HFFc6 (cell line): Measurements from ENCODE around the gene GATA6. TPM values are rescaled to one million over a fixed set of nuclear protein-coding genes. Genes with fewer than 3 reads are reported as not detected.

Source experiments
- DNase-seq: peaks from one replicate; pipeline ENCODE4 v3.0.0-alpha.2; 2018
- H3K27ac Mint-ChIP-seq: 2 replicates; pipeline ENCODE4 v1.8.0; 2020; ENCODE audit warnings: mild to moderate bottlenecking, mixed read lengths
- H3K27me3 Mint-ChIP-seq: 2 replicates; pipeline ENCODE4 v1.8.0; 2021; ENCODE audit warnings: mild to moderate bottlenecking, moderate library complexity, mixed read lengths; ENCODE audit not compliant: insufficient read depth
- H3K36me3 Mint-ChIP-seq: 2 replicates; pipeline ENCODE4 v1.8.0; 2021; ENCODE audit warnings: low read depth, mixed read lengths
- H3K4me1 Mint-ChIP-seq: 2 replicates; pipeline ENCODE4 v1.8.0; 2020; ENCODE audit warnings: low read depth, mixed read lengths
- H3K4me3 Mint-ChIP-seq: 2 replicates; pipeline ENCODE4 v1.8.0; 2020; ENCODE audit warnings: mild to moderate bottlenecking, moderate library complexity, mixed read lengths
- H3K9me3 Mint-ChIP-seq: 2 replicates; pipeline ENCODE4 v1.8.0; 2020; ENCODE audit warnings: mild to moderate bottlenecking, mixed read lengths
- total RNA-seq, 6 experiments: library from RNA; stranded (reverse); fragmentation: NEBNext Ultra II Directional; extraction: Animal tissue kit (Norgen Biotek cat#: 25700); gene quantifications; 2 replicates in 1 of 6; 3 replicates in 5 of 6; pipeline ENCODE4 v1.2.3, GENCODE V29; 2021
- TF ChIP-seq, protein P1 (sequence below): fragments of 200-600 bp; sonication (generic); IDR thresholded peaks from 2 replicates; pipeline ENCODE4 v1.5.0; 2021; ENCODE audit warnings: antibody characterized with exemption, mild to moderate bottlenecking

GATA6 gene
- total RNA-seq, 6 experiments from 2014 or later = 0.28 to 1.8 (median 1.5) TPM

DNA sequence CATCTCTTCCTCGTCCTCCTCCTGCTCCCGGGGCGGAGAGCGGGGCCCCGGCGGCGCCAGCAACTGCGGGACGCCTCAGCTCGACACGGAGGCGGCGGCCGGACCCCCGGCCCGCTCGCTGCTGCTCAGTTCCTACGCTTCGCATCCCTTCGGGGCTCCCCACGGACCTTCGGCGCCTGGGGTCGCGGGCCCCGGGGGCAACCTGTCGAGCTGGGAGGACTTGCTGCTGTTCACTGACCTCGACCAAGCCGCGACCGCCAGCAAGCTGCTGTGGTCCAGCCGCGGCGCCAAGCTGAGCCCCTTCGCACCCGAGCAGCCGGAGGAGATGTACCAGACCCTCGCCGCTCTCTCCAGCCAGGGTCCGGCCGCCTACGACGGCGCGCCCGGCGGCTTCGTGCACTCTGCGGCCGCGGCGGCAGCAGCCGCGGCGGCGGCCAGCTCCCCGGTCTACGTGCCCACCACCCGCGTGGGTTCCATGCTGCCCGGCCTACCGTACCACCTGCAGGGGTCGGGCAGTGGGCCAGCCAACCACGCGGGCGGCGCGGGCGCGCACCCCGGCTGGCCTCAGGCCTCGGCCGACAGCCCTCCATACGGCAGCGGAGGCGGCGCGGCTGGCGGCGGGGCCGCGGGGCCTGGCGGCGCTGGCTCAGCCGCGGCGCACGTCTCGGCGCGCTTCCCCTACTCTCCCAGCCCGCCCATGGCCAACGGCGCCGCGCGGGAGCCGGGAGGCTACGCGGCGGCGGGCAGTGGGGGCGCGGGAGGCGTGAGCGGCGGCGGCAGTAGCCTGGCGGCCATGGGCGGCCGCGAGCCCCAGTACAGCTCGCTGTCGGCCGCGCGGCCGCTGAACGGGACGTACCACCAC is 2.1 kb downstream of the GATA6 start:
- TF ChIP-seq, protein P1, sequence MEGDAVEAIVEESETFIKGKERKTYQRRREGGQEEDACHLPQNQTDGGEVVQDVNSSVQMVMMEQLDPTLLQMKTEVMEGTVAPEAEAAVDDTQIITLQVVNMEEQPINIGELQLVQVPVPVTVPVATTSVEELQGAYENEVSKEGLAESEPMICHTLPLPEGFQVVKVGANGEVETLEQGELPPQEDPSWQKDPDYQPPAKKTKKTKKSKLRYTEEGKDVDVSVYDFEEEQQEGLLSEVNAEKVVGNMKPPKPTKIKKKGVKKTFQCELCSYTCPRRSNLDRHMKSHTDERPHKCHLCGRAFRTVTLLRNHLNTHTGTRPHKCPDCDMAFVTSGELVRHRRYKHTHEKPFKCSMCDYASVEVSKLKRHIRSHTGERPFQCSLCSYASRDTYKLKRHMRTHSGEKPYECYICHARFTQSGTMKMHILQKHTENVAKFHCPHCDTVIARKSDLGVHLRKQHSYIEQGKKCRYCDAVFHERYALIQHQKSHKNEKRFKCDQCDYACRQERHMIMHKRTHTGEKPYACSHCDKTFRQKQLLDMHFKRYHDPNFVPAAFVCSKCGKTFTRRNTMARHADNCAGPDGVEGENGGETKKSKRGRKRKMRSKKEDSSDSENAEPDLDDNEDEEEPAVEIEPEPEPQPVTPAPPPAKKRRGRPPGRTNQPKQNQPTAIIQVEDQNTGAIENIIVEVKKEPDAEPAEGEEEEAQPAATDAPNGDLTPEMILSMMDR = no peak
- Mint-ChIP-seq H3K27ac (no peak overlapping the region), H3K9me3 (no peaks in the 10 kb centered on the region), H3K36me3 (no peaks in the 10 kb centered on the region), H3K4me1 (peaks cover 10% of the 10 kb centered on the region; the same call in 1 of the 2 replicates), H3K27me3 (peaks cover 45% of the 10 kb centered on the region), H3K4me3 (peak overlapping the region; percentile 94; the same call in 1 of the 2 replicates)
- no peak for DNase-seq

DNA sequence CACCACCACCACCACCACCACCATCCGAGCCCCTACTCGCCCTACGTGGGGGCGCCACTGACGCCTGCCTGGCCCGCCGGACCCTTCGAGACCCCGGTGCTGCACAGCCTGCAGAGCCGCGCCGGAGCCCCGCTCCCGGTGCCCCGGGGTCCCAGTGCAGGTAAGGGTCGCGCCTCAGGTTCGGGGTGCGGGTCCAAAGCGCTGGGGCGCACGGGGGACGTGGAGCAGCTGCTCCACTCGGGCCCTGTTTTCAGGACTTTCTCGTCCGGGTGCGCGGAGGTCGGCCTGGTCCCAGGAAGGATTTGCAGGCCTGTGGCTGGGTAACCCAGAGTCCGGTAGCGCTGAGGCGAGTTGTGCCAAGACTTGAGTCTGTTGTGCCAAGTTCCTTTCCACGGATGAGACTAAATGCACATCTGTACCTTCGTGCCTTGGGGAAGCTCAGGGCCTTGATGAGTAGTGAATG is 2.8 kb downstream of the GATA6 start:
- H3K36me3 Mint-ChIP-seq = no peaks in the 10 kb centered on the region
- TF ChIP-seq, protein P1 = no peak
- DNase-seq = no peak

GRCh38 chr18:22172594-22173049 is 3.2 kb downstream of the GATA6 start:
- Mint-ChIP-seq H3K36me3 (no peaks in the 10 kb centered on the region), H3K9me3 (no peaks in the 10 kb centered on the region), H3K4me3 (no peak overlapping the region), H3K27me3 (peaks cover 38% of the 10 kb centered on the region), H3K27ac (no peak overlapping the region), H3K4me1 (peaks cover 10% of the 10 kb centered on the region; the same call in 1 of the 2 replicates)
- DNase-seq = no peak
- TF ChIP-seq, protein P1 = no peak

More for the DNA sequence above, 2.8 kb downstream of the GATA6 start:
- no peak overlapping the region for H3K4me3 Mint-ChIP-seq
- peaks cover 42% of the 10 kb centered on the region for H3K27me3 Mint-ChIP-seq
- H3K27ac Mint-ChIP-seq = no peak overlapping the region
- peaks cover 10% of the 10 kb centered on the region; the same call in 1 of the 2 replicates for H3K4me1 Mint-ChIP-seq
- no peaks in the 10 kb centered on the region for H3K9me3 Mint-ChIP-seq

GRCh38 chr18:22173221-22173927 is 4.0 kb downstream of the GATA6 start:
- DNase-seq = no peak
- TF ChIP-seq, protein P1 = no peak
- Mint-ChIP-seq H3K4me1 (peaks cover 10% of the 10 kb centered on the region; the same call in 1 of the 2 replicates), H3K27ac (no peak overlapping the region), H3K9me3 (no peaks in the 10 kb centered on the region), H3K4me3 (no peak overlapping the region), H3K27me3 (peaks cover 31% of the 10 kb centered on the region), H3K36me3 (no peaks in the 10 kb centered on the region)

DNA sequence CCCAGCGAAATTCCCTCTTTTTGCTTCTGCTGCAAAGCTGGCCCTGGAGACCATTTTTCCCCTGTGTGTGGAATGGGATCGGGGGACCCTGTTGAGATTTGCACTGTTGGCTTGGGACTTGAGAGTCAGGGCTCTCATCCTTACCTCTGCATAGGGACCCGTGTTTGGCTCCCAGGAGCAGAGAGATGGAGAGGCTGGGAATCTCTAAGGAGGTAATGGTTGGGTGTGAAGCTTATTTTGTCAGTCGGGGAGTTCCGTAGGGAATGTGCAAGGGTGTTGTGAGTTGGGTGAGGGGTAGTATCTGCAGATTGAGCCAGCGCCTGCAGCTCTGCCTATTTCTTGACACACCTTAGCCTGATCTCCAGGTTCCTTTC is 4.5 kb downstream of the GATA6 start:
- H3K4me1 Mint-ChIP-seq = peaks cover 10% of the 10 kb centered on the region; the same call in 1 of the 2 replicates
- H3K27me3 Mint-ChIP-seq = peaks cover 28% of the 10 kb centered on the region
- no peak overlapping the region for H3K4me3 Mint-ChIP-seq
- no peak overlapping the region for H3K27ac Mint-ChIP-seq
- no peaks in the 10 kb centered on the region for H3K36me3 Mint-ChIP-seq
- no peaks in the 10 kb centered on the region for H3K9me3 Mint-ChIP-seq
- TF ChIP-seq, protein P1 = no peak
- DNase-seq = no peak
